ENCODE data around the gene TMC2. TPM values are rescaled to one million over a fixed set of nuclear protein-coding genes. Genes with fewer than 3 reads are reported as not detected.

TMC2 gene
- polyA plus RNA-seq, 2 of the 4 experiments (the other 2 are of a cell fraction) = not detected

GRCh38 chr20:2658414-2659354 is 122.3 kb downstream of the TMC2 start (continued):
- TF ChIP-seq PBX3 (IDR thresholded peaks at IDR 0.05) (peak; percentile 72), JUN (IDR thresholded peaks at IDR 0.05) (peak; percentile 65 to 79; a peak in 3 of 5 replicates), FOSB (CRISPR knock-in tag; IDR thresholded peaks at IDR 0.05) (peak; percentile 83; the same call in 1 of the 2 replicates)

- Histone ChIP-seq H3K27ac (no peak overlapping the region), H3K4me2 (no peak overlapping the region), H3K9me3 (no peaks in the 10 kb centered on the region), H3K4me1 (peaks cover 30% of the 10 kb centered on the region), H3K4me3 (no peak overlapping the region)
- ChIA-PET POLR2A (no interaction called here), CTCF (interaction anchor here (1.4 to 1.7 kb wide), 2 partner anchors 17 to 135 kb away, joined by 3 to 4 read pairs; no protein-coding TSS in a partner anchor)
- ATAC-seq (peak; percentile 4 to 7; a peak in 3 of 6 replicates), FAIRE-seq (no peak), DNase-seq (ENCODE audit: low read depth in 1 of 2, low spot score in 1 of 2) (no peak)
- 98% methylated on average over 10 of the region's 10 CpGs for WGBS (ENCODE audit: missing lambda C conversion rate)
- no peak for TF ChIP-seq EP300 (IDR thresholded peaks at IDR 0.05)
- no peak for TF ChIP-seq FOSB (CRISPR knock-in tag; IDR thresholded peaks at IDR 0.05)
- TF ChIP-seq CBX2 (IDR thresholded peaks at IDR 0.05; ENCODE audit: borderline replicate concordance, low read depth) = no peak
- no peak for TF ChIP-seq CHD2 (IDR thresholded peaks at IDR 0.05; ENCODE audit: low read length, partially characterized antibody)
- no peak for TF ChIP-seq ESRRA (IDR thresholded peaks at IDR 0.05; ENCODE audit: borderline replicate concordance, low read length)
- no peak for TF ChIP-seq KDM1A (IDR thresholded peaks at IDR 0.05; ENCODE audit: low read depth)
- TF ChIP-seq HOXA7 (CRISPR knock-in tag; IDR thresholded peaks at IDR 0.05) = no peak
- TF ChIP-seq REST (IDR thresholded peaks at IDR 0.05) = no peak
- no peak for TF ChIP-seq HDAC2 (IDR thresholded peaks at IDR 0.05)
- TF ChIP-seq ELK1 (IDR thresholded peaks at IDR 0.05; ENCODE audit: low read depth, low read length) = no peak
- no peak for TF ChIP-seq ZC3H11A (IDR thresholded peaks at IDR 0.05)
Observed at GRCh38 chr20:2659547-2659946, 123.2 kb downstream of the TMC2 start.

- TF ChIP-seq NFE2L2 (conservative IDR thresholded peaks at IDR 0.05; ENCODE audit: low read length) = no peak
- FAIRE-seq = no peak
- Histone ChIP-seq H3K4me2 (peak overlapping the region; percentile 94), H3K4me3 (peak overlapping the region; percentile 94), H3K9me3 (no peaks in the 10 kb centered on the region), H3K27ac (peak overlapping the region; percentile 84 to 85), H3K4me1 (peaks cover 11% of the 10 kb centered on the region; the same call in 2 of the 3 replicates)
- ChIA-PET POLR2A (interaction anchor here (1.2 to 2.2 kb wide), 3 partner anchors 8 to 11 kb away, joined by 4 to 50 read pairs (median 11); partner anchors contain the start of gene NOP56), CTCF (interaction anchor here (0.8 to 5.6 kb wide), 6 partner anchors 11 to 212 kb away, joined by 3 to 32 read pairs (median 10); partner anchors contain the start of gene NOP56)
- no peak for DNase-seq (ENCODE audit: low read depth in 1 of 2, low spot score in 1 of 2)
- WGBS (ENCODE audit: missing lambda C conversion rate) = 2% methylated on average over 12 of the region's 13 CpGs
- ATAC-seq = peak in 1 of 2 experiments; percentile 2; a peak in 2 of 6 replicates
Observed at GRCh38 chr20:2663364-2663886, 127.1 kb downstream of the TMC2 start.
